Panc1 (cell line): ENCODE results near the gene GALR1. TPM values are rescaled to one million over a fixed set of nuclear protein-coding genes. Genes with fewer than 3 reads are reported as not detected.

ENCODE experiments used
- ATAC-seq: fragments of 200-7000 bp; cut with Tn5 transposase; 2 replicates; pipeline ENCODE4 v1.9.1; 2020; ENCODE audit warnings: mild to moderate bottlenecking, moderate library complexity
- BruUV-seq: library from RNA; stranded (reverse); fragments of 400-500 nt; replicated peaks from 2 replicates; lab custom pipeline; 2021; lab: Mats Ljungman, UMichigan
- CTCF ChIA-PET: fragments of 300-600 bp; sonication (Branson Sonifier 250); formaldehyde crosslinking; loops from one replicate; lab custom pipeline; 2022; ENCODE audit warnings: antibody characterized with exemption; lab: Charles Lee
- POLR2A ChIA-PET: fragments of 300-600 bp; sonication (Branson Sonifier 250); formaldehyde crosslinking; loops from one replicate; lab custom pipeline; 2022; ENCODE audit warnings: antibody characterized with exemption; lab: Charles Lee
- DNase-seq: peaks from one replicate; pipeline ENCODE4 v3.0.0-alpha.2; 2010; ENCODE audit warnings: low read depth, low spot score
- H3K27ac ChIP-seq: 2 replicates; pipeline ENCODE4 v1.5.1; 2011; ENCODE audit warnings: mild to moderate bottlenecking, low read length, inconsistent platforms
- H3K27me3 ChIP-seq: fragments of 200-500 bp; sonication (Bioruptor generic); 2 replicates; pipeline ENCODE4 v1.6.0; 2014; ENCODE audit warnings: low read length, inconsistent platforms; ENCODE audit not compliant: control insufficient read depth, insufficient read depth
- H3K36me3 ChIP-seq: fragments of 200-500 bp; sonication (Bioruptor generic); 2 replicates; pipeline ENCODE4 v1.5.1; 2014; ENCODE audit warnings: inconsistent platforms, mild to moderate bottlenecking, low read length, moderate library complexity; ENCODE audit not compliant: control insufficient read depth, insufficient read depth
- H3K4me1 ChIP-seq: 2 replicates; pipeline ENCODE4 v1.5.1; 2011; ENCODE audit warnings: inconsistent platforms, mild to moderate bottlenecking, low read length, moderate library complexity; ENCODE audit not compliant: control insufficient read depth, insufficient read depth
- H3K4me3 ChIP-seq, 2 experiments: 2 replicates each; pipeline ENCODE4 v1.5.1; 2011 to 2012; ENCODE audit warnings: low read depth in 2 of 2, low read length in 2 of 2, mild to moderate bottlenecking in 2 of 2, inconsistent platforms in 1 of 2, moderate library complexity in 1 of 2
- H3K9me3 ChIP-seq: fragments of 200-500 bp; sonication (Bioruptor generic); 2 replicates; pipeline ENCODE4 v1.5.1; 2014; ENCODE audit warnings: low read depth, mild to moderate bottlenecking, inconsistent platforms, low read length, moderate library complexity; ENCODE audit not compliant: control insufficient read depth, insufficient read depth
- CTCF ChIP-seq: fragments of 450-650 bp; IDR thresholded peaks from 2 replicates; pipeline ENCODE4 v1.5.1; 2017; ENCODE audit warnings: mild to moderate bottlenecking
- POLR2AphosphoS5 ChIP-seq: IDR thresholded peaks from 2 replicates; pipeline ENCODE4 v1.6.1; 2012; ENCODE audit warnings: mild to moderate bottlenecking, low read depth, low read length, moderate library complexity
- REST ChIP-seq, 2 experiments: IDR thresholded peaks; 2 replicates each; pipeline ENCODE4 v1.6.1; 2011 to 2012; ENCODE audit warnings: low read depth in 2 of 2, control low read depth in 1 of 2, low read length in 1 of 2, mild to moderate bottlenecking in 1 of 2, moderate library complexity in 1 of 2; ENCODE audit not compliant: insufficient read depth in 1 of 2
- SIN3A ChIP-seq: IDR thresholded peaks from 2 replicates; pipeline ENCODE4 v1.6.1; 2012; ENCODE audit warnings: low read depth, mild to moderate bottlenecking, low read length, moderate library complexity, borderline replicate concordance; ENCODE audit not compliant: insufficient read depth
- TCF7L2 ChIP-seq: IDR thresholded peaks from 2 replicates; pipeline ENCODE4 v1.6.1; 2011; ENCODE audit warnings: mild to moderate bottlenecking, low read depth, low read length, inconsistent platforms
- in situ Hi-C: cut with HindIII; loops from 2 replicates; pipeline ENCODE4 v1.10.0; 2016; ENCODE audit warnings: low sequenced_read_pairs, low pct_unique_long_range_greater_than_20kb
- intact Hi-C: fragments of 100-400 bp; cut with micrococcal nuclease; formaldehyde crosslinking; loops from one replicate; pipeline ENCODE4 v1.10.0; 2022; ENCODE audit not compliant: unreplicated experiment
- total RNA-seq: library from RNA; stranded (reverse); gene quantifications from one replicate; pipeline ENCODE4 v1.2.1, GENCODE V29; 2021; ENCODE audit not compliant: unreplicated experiment

Gene GALR1
- total RNA-seq, 1 experiment from 2014 or later: not detected

- Histone ChIP-seq H3K9me3 (0 out of 2 replicates have a peak, but pooled peaks cover 3% of the 10 kb centered on the region), H3K27me3 (peaks cover 12% of the 10 kb centered on the region), H3K4me3 (no peak overlapping the region), H3K27ac (no peak overlapping the region), H3K4me1 (peaks cover 4% of the 10 kb centered on the region; the same call in 1 of the 2 replicates), H3K36me3 (no peaks in the 10 kb centered on the region)
- POLR2A ChIA-PET: no interaction called here
- DNase-seq (no peak), ATAC-seq (no peak)
- intact Hi-C loops (no loop called here), in situ Hi-C loops (no loop called here)
- CTCF ChIA-PET: no interaction called here
- TF ChIP-seq CTCF (no peak), SIN3A (no peak), TCF7L2 (no peak), REST (IDR thresholded peaks at IDR 0.05; ENCODE audit: insufficient read depth in 1 of 2, low read depth in 2 of 2, low read length in 1 of 2) (no peak), POLR2AphosphoS5 (no peak)
- BruUV-seq: no TSS peak
Observed at GRCh38 chr18:77250926-77251729, 1.5 kb downstream of the GALR1 start.

- DNase-seq (no peak), ATAC-seq (no peak)
- H3K36me3 ChIP-seq: no peaks in the 10 kb centered on the region
- H3K27ac ChIP-seq: no peak overlapping the region
- CTCF ChIA-PET: no interaction called here
- in situ Hi-C loops (no loop called here), intact Hi-C loops (no loop called here)
- peaks cover 4% of the 10 kb centered on the region; the same call in 1 of the 2 replicates for H3K4me1 ChIP-seq
- TF ChIP-seq CTCF (no peak), TCF7L2 (no peak), SIN3A (no peak), REST (IDR thresholded peaks at IDR 0.05; ENCODE audit: insufficient read depth in 1 of 2, low read depth in 2 of 2, low read length in 1 of 2) (no peak), POLR2AphosphoS5 (no peak)
- no peak overlapping the region for H3K4me3 ChIP-seq
- no TSS peak for BruUV-seq
- peaks cover 12% of the 10 kb centered on the region for H3K27me3 ChIP-seq
- POLR2A ChIA-PET: no interaction called here
- H3K9me3 ChIP-seq: 0 out of 2 replicates have a peak, but pooled peaks cover 3% of the 10 kb centered on the region
Observed at GRCh38 chr18:77251730-77252050, 2.0 kb downstream of the GALR1 start.
